ENCODE data around the gene NFKBIE. TPM values are rescaled to one million over a fixed set of nuclear protein-coding genes. Genes with fewer than 3 reads are reported as not detected.
"Not testable (repeated sequence)": the region's sequence is repeated elsewhere in the genome, so short reads cannot be mapped to it uniquely, and the experiment has no call there.

NFKBIE gene, protein sequence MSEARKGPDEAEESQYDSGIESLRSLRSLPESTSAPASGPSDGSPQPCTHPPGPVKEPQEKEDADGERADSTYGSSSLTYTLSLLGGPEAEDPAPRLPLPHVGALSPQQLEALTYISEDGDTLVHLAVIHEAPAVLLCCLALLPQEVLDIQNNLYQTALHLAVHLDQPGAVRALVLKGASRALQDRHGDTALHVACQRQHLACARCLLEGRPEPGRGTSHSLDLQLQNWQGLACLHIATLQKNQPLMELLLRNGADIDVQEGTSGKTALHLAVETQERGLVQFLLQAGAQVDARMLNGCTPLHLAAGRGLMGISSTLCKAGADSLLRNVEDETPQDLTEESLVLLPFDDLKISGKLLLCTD
- 10.9 TPM for total RNA-seq

DNA sequence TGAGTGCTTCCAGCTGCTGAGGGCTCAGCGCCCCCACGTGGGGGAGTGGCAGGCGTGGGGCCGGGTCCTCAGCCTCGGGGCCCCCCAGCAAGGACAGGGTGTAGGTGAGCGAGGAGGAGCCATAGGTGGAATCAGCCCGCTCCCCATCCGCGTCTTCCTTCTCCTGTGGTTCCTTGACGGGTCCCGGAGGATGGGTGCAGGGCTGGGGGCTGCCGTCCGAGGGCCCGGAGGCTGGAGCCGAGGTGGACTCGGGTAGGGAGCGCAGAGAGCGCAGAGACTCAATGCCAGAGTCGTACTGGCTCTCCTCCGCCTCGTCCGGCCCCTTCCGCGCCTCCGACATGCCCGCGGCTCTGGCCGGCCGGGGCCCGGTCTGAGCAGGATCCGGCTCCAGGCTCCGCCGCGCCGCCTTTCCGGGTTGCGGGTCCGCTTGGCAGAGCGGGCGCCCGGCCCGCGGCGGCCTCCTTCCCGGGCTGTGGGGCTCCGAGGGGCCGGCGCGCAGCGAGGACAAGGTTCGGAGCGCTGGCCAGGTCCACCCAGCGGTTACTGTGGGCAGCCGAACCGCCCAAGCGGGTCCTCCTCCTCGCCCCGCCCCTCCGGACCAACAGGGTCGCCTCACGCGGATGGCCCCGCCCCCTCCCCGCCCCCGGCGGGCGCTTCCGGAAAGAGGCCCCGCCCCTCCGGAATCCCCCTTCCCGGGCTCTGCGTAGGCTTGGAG lies at the start of gene NFKBIE:
NFKBIE (minus strand) TSS at position 545 of the 715 bp plus-strand sequence; CDS start at position 340, 205 bp downstream.
- peak; percentile 95 for DNase-seq (ENCODE audit: low spot score)

DNA sequence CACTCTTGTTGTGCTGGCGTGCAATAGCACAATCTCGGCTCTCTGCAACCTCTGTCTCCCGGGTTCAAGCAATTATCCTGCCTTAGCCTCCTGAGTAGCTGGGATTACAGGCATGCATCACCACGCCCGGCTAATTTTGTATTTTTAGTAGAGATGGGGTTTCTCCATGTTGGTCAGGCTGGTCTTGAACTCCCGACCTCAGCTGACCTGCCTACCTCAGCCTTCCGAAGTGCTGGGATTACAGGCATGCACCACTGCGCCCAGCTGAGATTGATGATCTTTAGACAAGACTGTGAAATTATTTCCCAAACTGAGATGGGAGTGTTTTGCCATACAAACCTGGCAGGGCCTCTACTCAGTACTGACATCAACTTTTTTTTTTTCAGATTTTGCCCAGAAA lies 49.3 kb upstream of the NFKBIE start:
- DNase-seq (ENCODE audit: low spot score) = not testable (repeated sequence)

DNA sequence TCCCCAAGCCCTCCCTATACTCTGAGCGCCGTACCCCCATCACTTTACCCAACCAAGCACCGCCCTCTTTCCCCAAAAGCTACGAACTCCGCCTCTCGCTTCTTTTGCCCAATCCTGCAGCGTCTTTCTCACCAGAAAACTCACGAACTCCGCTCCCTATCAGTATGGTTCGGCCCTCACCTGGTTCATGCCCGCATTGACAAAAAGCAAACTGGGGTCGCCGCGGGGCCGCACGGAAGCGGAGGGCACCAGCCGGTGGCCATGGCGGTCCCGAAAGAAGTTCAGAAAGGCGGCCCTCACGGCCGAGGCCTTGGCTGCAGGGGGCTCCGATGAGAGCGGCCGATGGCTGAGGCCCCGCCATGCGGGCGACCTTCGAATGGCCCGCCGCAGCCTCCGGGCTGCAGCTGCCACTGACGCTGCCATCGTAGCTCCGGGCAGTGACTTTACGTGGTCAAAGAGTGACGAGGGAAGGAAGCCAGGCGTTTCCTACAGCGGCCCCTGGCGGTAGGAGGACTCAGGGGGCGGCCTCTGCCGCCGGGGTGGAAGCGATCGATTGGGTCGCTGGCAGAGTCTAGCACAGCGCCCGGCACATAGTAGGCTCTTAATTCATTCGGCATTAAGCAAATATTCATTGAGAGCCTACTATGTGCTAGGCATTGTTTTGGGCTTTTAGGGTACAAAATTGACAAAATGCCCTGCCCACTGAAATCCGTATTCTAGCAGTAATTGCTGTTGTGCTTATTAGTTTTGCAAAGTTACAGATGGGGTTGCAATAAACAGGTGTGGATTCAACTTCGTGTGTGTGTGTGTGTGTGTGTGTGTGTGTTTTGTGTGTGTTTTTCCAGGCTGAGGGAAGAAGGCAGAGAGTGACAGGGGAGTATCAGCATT lies 47.8 kb upstream of the NFKBIE start, which contains the start of gene AARS2:
AARS2 (minus strand) TSS at position 447 of the 888 bp plus-strand sequence; CDS start at position 423, 24 bp downstream.
- DNase-seq (ENCODE audit: low spot score) = peak; percentile 91

DNA sequence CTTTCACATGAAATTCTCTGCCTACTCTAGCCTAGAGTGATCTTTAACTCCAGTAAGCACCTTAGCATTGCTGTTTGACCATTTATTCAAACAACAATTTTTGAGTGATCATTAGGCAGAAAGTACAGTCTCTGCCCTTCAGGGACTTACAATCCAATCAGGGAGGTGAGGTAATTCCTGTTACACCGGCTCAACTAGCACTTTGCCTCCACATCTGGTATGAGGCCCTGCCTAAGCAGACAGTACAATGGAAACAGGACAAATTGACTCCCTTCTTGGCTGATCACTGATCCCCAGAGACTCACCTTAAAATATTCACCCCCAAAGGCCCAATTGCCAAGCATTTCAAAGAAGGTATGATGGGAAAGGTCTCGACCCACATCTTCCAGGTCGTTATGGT lies 46.4 kb upstream of the NFKBIE start:
- no peak for DNase-seq (ENCODE audit: low spot score)

DNA sequence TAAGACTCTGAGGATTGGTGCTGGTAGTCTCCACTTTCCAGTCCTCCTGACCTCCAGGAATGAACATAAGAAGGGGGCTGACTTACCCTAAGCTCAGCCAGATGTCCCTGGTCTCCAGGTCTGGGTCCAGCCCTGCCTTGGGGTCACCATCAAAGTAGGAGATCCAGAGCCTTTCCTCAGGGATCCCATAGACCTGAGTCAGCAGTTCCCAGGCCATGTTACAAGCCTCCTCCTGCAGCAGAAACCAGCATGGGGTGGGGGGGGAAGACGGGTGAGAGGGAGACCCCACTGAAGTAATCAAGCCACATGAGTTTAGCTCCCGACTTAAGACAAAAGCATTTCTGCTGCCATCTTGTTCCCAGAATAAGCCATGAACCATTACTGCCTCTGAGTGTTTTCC lies 46.0 kb upstream of the NFKBIE start:
- no peak for DNase-seq (ENCODE audit: low spot score)

DNA sequence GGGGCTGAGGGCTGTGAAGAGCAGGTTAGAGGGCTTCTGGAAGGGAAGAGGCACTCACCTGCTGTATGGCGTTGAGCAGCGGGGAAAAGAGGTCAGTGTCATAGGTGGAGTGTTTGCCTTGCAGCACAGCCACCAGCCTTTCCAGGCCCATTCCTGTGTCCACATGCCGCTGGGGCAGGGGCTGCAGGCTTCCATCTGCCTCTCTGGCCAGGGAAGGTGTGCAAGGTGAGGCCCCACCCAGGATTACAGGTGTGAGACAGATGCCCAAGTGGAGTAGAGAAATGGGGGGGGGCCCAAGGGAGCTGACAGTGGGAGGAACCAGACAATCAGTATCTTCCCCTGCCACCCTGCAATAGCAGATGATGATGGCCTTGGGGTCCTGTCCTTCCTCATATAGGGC lies 44.9 kb upstream of the NFKBIE start:
- DNase-seq (ENCODE audit: low spot score) = no peak

DNA sequence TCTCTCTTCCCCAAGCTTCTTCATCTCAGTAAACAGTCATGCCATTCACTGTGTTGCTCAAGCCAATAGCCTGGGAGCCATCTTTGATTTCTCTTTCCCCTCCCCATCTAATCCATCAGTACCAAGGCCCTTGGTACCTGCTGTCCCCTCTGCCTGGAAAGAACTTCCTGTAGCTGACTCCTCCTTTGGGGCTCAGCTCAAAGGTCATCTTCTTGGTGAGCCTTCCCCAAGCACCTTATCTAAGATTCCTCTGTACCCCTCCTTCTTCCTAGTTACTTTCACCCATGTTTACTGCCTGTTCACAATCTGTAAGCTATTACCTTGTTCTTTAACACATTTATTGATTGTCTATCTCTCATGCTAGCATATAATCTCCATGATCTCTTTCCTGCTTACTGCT lies 44.3 kb upstream of the NFKBIE start:
- DNase-seq (ENCODE audit: low spot score) = no peak

DNA sequence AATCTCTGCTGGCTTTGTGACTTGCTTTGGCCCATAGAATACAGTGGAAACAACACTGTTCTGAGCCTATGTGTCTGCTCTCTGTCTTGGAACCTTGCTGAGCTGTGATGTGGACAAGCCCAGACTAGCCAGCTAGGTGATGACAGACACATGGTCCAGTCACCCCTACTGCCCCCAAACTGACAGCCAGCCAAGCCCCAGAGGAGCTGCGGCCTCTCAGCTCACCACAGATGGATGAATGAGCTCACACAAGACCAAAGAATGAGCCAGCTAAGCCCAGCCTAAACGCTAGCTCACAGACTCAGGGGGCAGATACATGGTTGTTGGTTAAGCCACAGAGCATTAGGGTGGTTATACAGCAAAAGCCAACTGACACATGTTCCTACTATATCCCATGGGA lies 43.7 kb upstream of the NFKBIE start:
- DNase-seq (ENCODE audit: low spot score) = no peak

DNA sequence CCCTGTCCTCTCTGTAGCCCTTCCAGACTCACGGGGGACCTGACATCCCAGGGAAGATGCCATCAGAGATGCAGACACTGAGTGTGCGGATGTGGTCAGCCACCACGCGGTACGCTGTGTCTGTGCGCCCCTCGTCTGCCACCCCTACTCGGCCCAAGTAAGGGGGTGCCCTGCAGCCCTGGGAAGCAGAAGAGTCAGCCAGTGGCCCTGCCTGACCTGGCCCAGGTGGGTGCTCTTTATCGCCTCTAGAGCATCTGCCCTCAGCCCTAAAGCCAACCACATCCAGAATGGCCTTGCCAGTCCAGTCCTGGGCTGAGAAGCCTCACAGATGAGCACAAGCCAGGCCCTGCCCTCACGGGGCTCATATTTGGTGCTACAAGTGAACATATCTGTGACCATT lies 41.9 kb upstream of the NFKBIE start:
- no peak for DNase-seq (ENCODE audit: low spot score)

DNA sequence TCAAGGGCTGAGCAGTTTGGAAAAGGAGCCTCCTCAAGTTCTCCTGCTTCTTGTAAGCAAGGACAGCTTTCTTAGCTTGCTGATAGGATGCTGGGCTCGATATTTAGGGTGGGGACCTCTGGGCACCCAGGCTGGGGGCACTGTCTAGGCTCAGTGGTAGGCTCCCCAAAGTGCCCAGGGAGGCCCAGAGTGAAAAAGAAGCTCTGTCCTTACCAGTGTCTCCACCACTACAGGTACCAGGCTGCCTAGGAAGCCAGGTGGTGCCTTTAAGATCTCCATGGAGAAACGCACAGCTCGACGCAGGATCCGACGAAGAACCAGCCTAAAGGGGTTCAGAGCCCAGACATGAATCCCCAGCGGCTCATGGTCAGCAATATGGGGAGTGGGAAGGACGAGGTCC lies 41.4 kb upstream of the NFKBIE start:
- no peak for DNase-seq (ENCODE audit: low spot score)

DNA sequence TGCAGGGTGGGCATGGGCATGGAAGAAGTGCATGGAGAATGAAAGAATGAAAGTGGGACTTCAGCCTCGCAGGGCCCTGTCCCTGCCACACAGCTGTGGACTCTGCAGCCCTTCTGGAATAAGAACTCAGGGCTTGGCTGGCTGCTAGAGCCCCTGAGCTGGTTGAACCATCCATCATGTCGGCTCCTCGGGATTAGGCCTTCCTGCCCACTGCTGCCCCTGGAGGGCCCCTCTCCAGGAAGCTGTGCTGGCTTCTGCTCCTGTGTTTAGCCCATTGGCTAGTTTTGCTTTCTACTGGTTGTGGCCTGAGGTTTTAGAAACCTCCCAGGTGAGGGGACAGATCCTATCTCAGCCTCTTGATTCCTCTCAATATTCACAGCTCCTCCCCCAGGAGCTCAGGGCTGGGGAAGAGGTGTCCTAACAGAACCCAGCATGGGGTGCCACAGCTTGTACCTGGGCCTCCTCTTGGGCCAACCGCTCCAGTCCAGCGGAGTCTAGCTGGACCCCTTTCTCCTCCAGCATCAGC lies 39.9 kb upstream of the NFKBIE start:
- DNase-seq (ENCODE audit: low spot score) = no peak

DNA sequence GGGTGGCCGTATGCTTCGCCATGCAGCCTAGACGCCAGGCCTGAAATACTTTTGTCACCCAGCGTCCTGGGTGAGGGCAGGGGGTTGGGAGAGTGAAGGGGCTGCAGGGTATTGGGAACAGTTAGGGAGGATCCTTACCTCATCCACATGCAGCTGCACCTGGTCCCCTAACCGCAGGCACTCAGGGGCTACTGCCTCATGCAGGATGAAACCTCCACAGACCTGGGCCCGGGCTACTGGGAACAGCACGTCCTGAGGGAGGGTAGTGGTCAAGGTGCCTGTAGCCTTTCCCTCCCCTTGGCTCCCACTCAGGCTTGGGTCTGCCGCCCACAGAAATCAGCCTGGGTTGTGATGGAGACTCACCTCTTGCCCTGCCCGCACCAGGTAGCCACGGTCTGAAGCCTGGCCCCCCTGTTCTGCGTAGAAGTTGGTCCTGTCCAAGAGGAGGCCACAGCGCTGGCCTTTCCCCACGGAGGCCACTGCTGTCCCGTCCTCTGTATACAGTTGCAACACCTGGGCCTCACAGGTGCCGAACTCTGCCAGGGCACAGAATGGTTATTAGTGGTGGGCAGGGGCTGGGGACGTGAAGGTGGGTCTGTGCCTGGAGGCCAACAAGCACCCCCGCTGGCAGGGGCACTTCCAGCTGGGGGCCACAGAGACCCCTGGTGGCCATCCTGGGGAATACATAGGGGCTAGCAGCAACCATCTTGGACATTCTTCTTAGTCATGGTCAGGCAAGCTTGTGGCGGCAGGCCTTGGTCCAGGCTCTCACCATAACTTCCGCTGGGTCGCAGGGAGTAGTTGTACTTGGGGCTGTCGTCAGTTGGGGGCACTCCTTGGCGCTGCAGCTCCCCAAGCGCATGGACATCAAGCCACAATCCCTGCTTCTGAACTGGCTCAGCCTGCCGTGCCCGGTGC lies 39.2 kb upstream of the NFKBIE start:
- DNase-seq (ENCODE audit: low spot score) = no peak

DNA sequence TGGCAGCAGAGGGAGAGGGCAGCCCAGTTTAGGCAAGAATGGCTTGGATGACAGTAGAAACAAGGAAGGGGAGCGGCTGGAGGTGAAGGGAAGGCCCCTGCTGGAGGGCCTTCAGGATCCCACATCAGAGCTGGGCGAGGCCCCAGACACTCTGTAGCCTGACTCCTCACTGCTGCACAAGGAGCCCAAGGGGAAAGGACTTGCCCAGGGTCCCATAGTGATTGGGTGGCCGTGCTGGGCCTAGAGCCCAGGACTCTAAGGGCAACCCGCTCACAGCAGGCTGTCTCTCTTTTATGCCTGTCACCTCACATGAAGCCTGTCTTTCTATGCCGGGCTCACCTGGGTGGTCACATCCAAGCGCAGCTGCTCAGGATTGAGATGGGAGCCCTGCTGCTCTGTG lies 38.5 kb upstream of the NFKBIE start:
- DNase-seq (ENCODE audit: low spot score) = no peak

DNA sequence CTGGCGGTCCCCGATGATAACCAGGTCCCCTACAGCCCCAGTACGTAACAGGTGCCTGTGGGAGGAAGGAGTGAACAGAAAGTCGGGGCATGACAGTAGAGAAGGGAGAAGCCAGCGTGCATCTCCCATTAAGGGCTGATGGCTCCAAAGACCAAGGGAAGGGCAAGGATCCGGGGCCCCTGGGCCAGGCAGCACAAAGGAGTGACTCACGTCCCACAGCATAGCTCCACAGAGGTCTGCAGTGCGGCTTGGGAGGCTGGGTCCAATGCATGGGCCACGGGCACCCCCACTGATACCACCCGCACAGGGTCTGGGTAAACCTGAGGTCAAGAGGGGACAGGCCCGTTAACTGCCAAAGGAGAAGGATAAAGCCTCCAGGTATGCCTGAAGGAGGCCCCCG lies 37.5 kb upstream of the NFKBIE start:
- DNase-seq (ENCODE audit: low spot score) = no peak

DNA sequence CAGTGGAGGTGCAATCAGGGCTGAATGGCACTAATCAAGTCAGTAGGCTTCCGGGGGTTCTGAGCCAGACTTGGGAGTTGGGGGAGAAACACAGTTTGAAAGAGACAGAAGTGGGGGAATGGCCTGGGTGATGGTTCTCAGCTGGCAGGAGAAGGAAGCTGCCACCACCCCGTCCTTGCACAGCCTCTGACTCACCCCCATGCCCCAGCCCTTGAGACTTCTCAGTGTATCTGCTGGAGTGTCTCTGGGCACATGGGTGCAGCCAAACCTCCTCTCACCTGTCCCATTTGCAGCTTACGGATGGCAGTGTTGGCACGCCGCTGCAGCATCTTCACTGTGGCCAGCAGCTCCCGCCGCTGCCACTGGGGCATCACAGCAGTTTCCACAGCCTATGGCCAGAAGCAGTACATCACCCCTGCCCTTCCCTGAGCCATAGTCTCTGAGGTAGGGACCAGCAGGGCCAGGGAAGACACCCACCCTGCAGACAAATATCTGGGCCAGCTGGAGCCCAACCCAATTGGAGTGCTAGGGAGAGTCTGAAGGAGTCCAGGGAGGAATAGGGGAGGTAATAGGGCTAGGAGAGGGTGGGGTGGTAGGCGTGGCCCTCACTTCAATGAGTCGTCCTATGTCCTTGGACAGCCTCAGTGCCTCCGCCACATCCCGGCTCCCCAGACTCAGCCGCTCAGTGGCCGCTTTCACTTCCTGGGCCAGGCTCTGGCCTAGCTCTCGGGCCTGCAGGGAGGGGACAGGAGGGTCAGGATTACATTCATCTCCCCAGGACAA lies 36.6 kb upstream of the NFKBIE start:
- DNase-seq (ENCODE audit: low spot score) = no peak

DNA sequence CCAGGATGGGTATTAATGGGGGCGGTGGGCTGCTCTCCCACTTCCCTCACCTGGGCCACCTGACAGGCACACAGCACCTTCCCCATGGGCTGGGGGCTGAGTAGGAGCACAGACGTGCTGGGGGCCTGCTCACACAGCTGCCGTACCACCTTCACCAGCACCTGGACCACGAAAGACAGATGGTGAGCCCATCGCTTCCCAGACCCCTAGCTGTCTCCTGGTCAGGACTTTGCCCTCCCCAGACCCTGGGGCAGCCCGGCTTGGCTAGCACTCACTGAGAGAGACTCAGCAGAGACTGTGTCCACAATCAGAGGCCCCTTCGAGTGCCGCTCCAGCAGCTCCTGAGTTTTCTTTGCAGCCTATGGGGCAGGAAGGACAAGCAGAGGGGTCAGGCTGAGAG lies 35.8 kb upstream of the NFKBIE start:
- DNase-seq (ENCODE audit: low spot score) = no peak

DNA sequence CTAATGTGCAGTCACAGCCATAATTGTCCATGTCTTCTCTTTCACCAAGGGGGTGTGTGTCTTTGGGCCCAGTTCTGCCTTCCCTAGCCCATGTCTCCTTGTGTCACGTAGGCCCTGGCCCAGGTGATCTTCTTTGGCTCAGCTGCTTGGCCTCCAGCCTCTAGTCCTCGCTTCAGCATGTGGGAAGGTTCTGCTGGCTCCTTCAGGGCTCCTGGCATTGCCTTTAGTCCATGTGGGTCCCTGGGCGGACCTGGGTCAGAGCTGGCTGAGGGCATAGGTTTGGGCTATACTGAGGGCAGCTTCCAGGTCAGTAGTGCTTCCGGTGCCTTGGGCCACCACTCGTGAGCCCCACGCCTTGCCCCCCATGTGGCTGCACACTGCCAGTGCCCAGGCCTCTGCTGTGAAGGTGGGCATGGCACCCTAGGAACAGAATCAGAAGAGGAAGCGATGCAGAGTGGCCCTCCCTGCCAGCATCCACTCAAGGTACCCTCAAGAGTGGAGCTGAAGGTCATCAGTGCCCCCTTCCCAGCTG lies 35.0 kb upstream of the NFKBIE start:
- no peak for DNase-seq (ENCODE audit: low spot score)

DNA sequence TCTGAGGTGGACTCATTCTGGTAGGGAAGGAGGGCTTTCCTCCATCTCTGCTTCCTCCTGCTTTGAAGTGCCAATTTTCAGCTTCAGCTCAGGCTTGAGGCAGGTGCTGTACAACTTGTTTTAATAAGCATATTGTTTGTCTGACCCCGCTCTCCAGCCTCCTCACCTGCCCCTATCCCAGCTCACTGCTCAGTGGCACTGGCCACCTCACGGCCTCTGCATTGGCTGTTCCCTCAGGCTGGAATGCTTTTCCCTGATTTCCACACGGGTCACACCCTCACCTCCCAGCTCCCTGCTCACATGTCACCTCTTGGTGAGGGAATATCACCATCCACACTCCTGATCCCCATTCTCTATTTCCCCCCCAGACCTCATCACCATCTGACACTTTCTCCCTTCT lies 33.5 kb upstream of the NFKBIE start:
- DNase-seq (ENCODE audit: low spot score) = no peak

DNA sequence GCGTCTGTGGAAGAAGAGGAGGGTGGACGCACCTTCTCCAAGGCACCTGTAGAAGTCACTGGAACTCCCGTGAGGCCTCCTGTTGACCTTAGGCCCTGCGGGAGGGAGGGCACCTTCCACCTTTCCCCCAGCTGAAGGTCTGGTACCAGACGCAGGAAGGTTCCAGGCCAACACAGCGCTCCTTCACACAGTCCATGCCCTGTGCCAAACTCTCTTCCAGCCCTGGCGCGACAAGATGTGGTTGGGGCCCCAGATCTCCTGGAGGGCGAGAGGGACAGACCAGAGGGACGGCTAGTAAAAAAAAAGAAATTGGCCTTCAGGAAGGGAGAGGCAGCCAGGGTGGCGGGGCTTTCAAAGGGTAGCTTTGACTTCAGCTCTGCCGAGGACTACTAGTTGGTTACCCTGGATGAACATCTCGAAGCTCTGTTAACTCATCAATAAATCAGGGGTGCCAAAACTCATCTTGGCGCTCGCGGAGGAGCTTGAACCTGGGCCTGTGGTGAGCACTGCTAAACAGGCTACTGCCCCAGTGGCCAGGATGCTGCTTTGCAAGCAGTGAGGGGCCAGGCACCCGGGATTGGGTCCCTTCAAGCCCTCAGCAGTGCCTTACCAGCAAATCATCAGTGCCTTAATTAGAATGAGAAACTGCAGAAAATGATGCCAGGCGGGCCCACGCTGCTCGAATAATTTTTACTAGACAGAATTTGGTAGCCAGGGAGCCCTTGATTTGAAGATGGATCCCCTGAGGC lies 32.9 kb upstream of the NFKBIE start:
- DNase-seq (ENCODE audit: low spot score) = no peak

Measured in mucosa of gallbladder (tissue), 1 donor.